ENCODE data around the gene C4A. TPM values are rescaled to one million over a fixed set of nuclear protein-coding genes. Genes with fewer than 3 reads are reported as not detected.

C4A gene
- total and polyA plus RNA-seq, 2 of the 8 experiments (the other 6 are each of a cell fraction or from before 2014, with no cell fraction given), result 0.62 to 2.4 TPM

DNA sequence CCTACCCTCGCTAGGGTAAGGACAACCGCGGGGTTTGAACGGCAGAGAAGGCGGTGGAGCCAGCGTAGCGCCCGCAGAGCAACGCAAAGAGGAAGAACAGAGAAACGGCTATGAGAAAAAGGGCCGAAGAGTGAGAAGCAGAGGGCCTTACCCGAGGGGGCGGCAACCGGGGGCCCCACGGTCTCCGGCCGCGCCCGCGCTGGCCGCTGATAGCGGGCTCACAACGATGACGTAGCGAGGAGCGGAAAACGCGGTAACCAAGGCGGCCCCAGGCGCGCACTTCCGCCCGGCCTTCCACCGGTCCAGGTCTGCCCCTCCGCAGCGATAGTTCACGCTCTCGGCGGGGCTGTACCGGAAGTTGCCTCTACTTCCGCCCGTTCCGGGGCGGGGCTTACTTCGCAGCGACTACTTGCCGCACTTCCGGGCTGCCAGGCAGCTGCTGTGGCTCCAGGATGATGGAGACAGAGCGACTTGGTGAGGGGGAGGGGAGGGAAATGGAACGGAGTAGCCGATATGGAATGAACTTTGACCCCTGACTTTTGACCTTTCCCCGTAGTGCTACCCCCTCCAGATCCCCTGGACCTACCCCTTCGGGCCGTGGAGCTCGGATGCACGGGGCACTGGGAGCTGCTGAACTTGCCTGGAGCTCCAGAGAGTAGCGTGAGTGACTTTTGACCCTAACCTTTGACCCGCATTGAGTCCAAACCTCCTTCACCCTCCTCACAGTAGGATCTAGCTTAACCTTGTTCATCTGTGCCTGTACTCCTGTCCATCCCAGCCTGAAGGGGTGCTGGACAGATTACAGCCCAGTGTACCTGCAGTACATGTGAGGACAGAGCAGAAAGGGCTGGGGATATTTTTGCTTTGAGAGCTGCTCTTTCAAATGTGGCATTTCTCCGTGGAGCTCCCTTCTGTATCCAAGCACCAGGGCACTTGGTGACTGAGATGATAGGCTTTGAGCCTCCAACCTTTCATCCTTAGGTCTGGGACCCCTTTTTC is 22.8 kb upstream of the C4A start, which contains the start of the genes NELFE and SKIC2 (continued):
- TF ChIP-seq POU5F1 (IDR thresholded peaks at IDR 0.05; ENCODE audit: low read depth, low read length) (no peak), SAP30 (IDR thresholded peaks at IDR 0.05; ENCODE audit: insufficient read depth, insufficient replicate concordance, low read length) (no peak), EZH2 (IDR thresholded peaks at IDR 0.05; ENCODE audit: low read depth, low read length, severe bottlenecking) (no peak), JUN (IDR thresholded peaks at IDR 0.05; ENCODE audit: low read depth, low read length) (no peak), RNF2 (IDR thresholded peaks at IDR 0.05; ENCODE audit: borderline replicate concordance, low read depth, low read length, missing control alignments, poor library complexity, severe bottlenecking) (no peak), SUZ12 (IDR thresholded peaks at IDR 0.05; ENCODE audit: low read length) (no peak), CEBPB (IDR thresholded peaks at IDR 0.05; ENCODE audit: low read depth, low read length) (no peak), ZNF274 (IDR thresholded peaks at IDR 0.05; ENCODE audit: borderline replicate concordance, extremely low read depth, low read length) (no peak), KDM5A (IDR thresholded peaks at IDR 0.05; ENCODE audit: low read length) (peak; percentile 70), FOSL1 (IDR thresholded peaks at IDR 0.05; ENCODE audit: insufficient read depth, low read depth, low read length) (no peak), HDAC2 (IDR thresholded peaks at IDR 0.05; ENCODE audit: borderline replicate concordance in 1 of 2, low read depth in 2 of 2, low read length in 2 of 2) (peak in 1 of 2 experiments; percentile 80; a peak in 1 of 4 replicates), SIN3A (conservative IDR thresholded peaks at IDR 0.05 in 1 of 2, IDR thresholded peaks at IDR 0.05 in 1 of 2; ENCODE audit: low read depth in 1 of 2, low read length in 2 of 2) (peak; percentile 84 to 96)
- TF ChIP-seq, protein P1, sequence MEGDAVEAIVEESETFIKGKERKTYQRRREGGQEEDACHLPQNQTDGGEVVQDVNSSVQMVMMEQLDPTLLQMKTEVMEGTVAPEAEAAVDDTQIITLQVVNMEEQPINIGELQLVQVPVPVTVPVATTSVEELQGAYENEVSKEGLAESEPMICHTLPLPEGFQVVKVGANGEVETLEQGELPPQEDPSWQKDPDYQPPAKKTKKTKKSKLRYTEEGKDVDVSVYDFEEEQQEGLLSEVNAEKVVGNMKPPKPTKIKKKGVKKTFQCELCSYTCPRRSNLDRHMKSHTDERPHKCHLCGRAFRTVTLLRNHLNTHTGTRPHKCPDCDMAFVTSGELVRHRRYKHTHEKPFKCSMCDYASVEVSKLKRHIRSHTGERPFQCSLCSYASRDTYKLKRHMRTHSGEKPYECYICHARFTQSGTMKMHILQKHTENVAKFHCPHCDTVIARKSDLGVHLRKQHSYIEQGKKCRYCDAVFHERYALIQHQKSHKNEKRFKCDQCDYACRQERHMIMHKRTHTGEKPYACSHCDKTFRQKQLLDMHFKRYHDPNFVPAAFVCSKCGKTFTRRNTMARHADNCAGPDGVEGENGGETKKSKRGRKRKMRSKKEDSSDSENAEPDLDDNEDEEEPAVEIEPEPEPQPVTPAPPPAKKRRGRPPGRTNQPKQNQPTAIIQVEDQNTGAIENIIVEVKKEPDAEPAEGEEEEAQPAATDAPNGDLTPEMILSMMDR (IDR thresholded peaks at IDR 0.05; ENCODE audit: control extremely low read depth in 1 of 3, insufficient read depth in 1 of 3, low read depth in 1 of 3, low read length in 3 of 3), result peak in 1 of 3 experiments; percentile 5; a peak in 1 of 4 replicates
- TF ChIP-seq, protein P2, sequence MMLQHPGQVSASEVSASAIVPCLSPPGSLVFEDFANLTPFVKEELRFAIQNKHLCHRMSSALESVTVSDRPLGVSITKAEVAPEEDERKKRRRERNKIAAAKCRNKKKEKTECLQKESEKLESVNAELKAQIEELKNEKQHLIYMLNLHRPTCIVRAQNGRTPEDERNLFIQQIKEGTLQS (IDR thresholded peaks at IDR 0.05; ENCODE audit: insufficient read depth, low read depth, low read length), result peak; percentile 78
- TF ChIP-seq, protein P3, sequence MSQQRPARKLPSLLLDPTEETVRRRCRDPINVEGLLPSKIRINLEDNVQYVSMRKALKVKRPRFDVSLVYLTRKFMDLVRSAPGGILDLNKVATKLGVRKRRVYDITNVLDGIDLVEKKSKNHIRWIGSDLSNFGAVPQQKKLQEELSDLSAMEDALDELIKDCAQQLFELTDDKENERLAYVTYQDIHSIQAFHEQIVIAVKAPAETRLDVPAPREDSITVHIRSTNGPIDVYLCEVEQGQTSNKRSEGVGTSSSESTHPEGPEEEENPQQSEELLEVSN (IDR thresholded peaks at IDR 0.05), result peak; percentile 40; the same call in 1 of the 2 replicates

All from H1 (cell line).